PFSK-1 (cell line): ENCODE measurements around the gene HMGCS2.

ENCODE experiments used
- FOXP2 ChIP-seq: optimal IDR thresholded peaks from 2 replicates; pipeline ENCODE3; 2011; ENCODE audit warnings: borderline replicate concordance, control low read depth, inconsistent platforms; ENCODE audit not compliant: insufficient read depth; ENCODE audit errors: extremely low read length, extremely low read depth
- POLR2AphosphoS5 ChIP-seq: IDR thresholded peaks from 2 replicates; pipeline ENCODE4 v1.6.1; 2012; ENCODE audit warnings: low read depth, mild to moderate bottlenecking, control low read depth, low read length, moderate library complexity
- SIN3A ChIP-seq: IDR thresholded peaks from 2 replicates; pipeline ENCODE4 v1.6.1; 2012; ENCODE audit warnings: mild to moderate bottlenecking, low read length, moderate library complexity, borderline replicate concordance; ENCODE audit not compliant: insufficient read depth
- TAF1 ChIP-seq: IDR thresholded peaks from 2 replicates; pipeline ENCODE4 v1.6.1; 2012; ENCODE audit warnings: low read length, control low read depth, borderline replicate concordance; ENCODE audit not compliant: insufficient read depth
- TF ChIP-seq, protein P1 (sequence below), 2 experiments: IDR thresholded peaks; 2 replicates each; pipeline versions ENCODE4 v1.6.1 to v1.8.0; 2011 to 2012; ENCODE audit warnings: low read depth in 2 of 2, low read length in 2 of 2, control low read depth in 1 of 2, inconsistent platforms in 1 of 2, mild to moderate bottlenecking in 1 of 2, moderate library complexity in 1 of 2; ENCODE audit not compliant: insufficient read depth in 1 of 2

Gene HMGCS2

DNA sequence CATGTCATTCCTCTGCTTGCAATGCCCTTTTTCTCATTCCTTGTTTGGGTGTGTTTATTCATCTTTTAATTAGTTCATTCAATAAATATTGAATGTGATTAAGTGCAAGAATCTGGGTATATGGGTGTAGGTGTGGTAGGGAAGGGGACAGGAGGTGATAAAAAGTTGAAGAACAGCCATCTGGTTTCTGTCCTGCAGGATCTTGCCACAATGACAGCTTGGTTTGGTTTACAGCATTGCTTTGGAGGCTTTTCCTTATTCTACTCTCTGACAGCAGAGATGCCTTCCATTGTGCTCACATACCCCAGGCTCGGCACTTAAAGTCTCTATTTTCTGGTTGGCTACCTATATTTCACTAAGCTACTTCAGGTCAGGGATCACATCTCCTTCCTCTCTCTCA is 45.6 kb upstream of the HMGCS2 start:
- TF ChIP-seq FOXP2 (no peak), SIN3A (no peak), TAF1 (no peak), POLR2AphosphoS5 (no peak)
- TF ChIP-seq, protein P1, sequence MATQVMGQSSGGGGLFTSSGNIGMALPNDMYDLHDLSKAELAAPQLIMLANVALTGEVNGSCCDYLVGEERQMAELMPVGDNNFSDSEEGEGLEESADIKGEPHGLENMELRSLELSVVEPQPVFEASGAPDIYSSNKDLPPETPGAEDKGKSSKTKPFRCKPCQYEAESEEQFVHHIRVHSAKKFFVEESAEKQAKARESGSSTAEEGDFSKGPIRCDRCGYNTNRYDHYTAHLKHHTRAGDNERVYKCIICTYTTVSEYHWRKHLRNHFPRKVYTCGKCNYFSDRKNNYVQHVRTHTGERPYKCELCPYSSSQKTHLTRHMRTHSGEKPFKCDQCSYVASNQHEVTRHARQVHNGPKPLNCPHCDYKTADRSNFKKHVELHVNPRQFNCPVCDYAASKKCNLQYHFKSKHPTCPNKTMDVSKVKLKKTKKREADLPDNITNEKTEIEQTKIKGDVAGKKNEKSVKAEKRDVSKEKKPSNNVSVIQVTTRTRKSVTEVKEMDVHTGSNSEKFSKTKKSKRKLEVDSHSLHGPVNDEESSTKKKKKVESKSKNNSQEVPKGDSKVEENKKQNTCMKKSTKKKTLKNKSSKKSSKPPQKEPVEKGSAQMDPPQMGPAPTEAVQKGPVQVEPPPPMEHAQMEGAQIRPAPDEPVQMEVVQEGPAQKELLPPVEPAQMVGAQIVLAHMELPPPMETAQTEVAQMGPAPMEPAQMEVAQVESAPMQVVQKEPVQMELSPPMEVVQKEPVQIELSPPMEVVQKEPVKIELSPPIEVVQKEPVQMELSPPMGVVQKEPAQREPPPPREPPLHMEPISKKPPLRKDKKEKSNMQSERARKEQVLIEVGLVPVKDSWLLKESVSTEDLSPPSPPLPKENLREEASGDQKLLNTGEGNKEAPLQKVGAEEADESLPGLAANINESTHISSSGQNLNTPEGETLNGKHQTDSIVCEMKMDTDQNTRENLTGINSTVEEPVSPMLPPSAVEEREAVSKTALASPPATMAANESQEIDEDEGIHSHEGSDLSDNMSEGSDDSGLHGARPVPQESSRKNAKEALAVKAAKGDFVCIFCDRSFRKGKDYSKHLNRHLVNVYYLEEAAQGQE (IDR thresholded peaks at IDR 0.05; ENCODE audit: insufficient read depth in 1 of 2, low read depth in 2 of 2, low read length in 2 of 2), result no peak

DNA sequence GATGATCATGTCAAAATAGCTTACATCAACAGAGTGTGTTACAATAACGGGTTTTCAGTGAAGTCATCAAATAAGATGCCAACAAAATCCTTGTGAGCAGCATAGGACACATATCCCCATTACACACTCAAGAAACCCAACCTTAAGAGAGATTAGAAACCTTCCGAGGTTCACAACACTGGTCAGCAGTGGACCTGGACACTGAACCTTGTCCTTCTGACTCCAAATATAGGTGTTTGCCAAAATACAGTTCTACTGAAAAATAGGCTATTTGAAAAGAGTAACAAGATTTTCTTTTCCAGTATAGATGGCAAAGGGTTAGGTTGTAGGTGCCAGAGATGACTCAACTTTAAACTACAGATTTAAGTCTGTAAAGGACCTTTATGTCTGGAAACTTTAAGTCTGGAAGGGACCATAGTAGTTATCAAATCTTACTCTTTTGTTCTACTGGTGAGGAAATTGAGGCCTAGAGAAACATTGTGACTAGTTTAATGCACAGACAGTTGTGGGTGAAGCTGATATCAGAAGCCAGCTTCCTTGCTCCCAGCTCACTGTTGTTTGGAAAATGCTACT is 43.4 kb upstream of the HMGCS2 start:
- TF ChIP-seq POLR2AphosphoS5 (no peak), FOXP2 (no peak), SIN3A (no peak), TAF1 (no peak)
- TF ChIP-seq, protein P1 (IDR thresholded peaks at IDR 0.05; ENCODE audit: insufficient read depth in 1 of 2, low read depth in 2 of 2, low read length in 2 of 2), result no peak

DNA sequence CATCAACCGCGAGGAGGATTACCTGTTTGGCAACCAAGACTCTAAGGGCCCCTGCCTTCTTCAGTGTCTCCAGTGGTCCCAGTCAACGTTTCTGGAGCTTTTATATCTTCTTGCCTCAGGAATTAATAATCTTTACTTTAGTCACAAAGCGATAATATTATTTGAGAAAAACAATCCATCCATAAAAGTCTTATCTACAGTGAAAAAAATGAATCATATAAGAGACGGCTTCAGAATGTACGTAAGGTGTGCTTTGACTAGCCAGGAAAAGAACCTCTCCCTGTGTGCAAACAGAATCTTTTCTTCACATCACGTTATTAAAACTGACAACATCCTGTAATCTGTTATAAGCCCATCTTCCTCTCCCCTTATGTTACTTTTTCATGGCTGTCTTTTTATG is 42.7 kb upstream of the HMGCS2 start, which contains the start of gene REG4:
TSS of gene REG4 (minus strand) at position 74 of the 400 bp plus-strand sequence. CDS start 2,691 bp downstream, outside the sequence.
- no peak for TF ChIP-seq TAF1
- TF ChIP-seq SIN3A, result no peak
- no peak for TF ChIP-seq POLR2AphosphoS5
- TF ChIP-seq FOXP2, result no peak
- TF ChIP-seq, protein P1 (IDR thresholded peaks at IDR 0.05; ENCODE audit: insufficient read depth in 1 of 2, low read depth in 2 of 2, low read length in 2 of 2), result no peak

DNA sequence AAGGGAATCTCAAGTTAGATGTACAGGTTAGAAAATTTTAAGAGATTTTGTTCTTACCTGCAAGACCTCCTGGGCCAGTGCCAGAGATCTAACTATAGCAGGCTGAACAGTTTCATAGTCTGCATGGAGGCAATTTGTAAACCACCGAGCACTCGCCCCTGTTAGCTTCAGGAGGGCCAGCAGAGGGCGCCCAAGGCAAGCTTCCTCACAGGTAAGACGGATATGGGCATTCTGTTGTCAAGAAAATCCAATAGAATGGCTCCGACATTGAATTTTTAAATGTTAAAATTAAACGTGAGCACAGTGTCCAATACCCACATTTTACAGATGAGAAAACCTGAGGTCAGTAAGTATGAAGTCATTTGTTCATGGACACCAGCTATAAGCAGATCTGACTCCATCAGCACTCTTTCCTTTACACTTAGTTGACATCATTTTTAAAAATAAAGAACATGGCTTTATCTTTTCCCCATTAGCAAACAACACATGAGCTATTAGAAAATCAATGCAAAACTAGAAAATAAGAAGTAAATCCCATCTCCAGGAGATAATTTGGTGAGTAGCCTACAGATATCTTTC is 40.4 kb upstream of the HMGCS2 start:
- TF ChIP-seq TAF1, result no peak
- TF ChIP-seq FOXP2, result no peak
- TF ChIP-seq POLR2AphosphoS5, result no peak
- TF ChIP-seq SIN3A, result no peak
- TF ChIP-seq, protein P1 (IDR thresholded peaks at IDR 0.05; ENCODE audit: insufficient read depth in 1 of 2, low read depth in 2 of 2, low read length in 2 of 2), result no peak
